Subcutaneous adipose tissue (tissue), 4 donors: ENCODE results near the gene RNF126. TPM values are rescaled to one million over a fixed set of nuclear protein-coding genes. Genes with fewer than 3 reads are reported as not detected.

Experiments used
- total RNA-seq, 4 donors: library from RNA; depleted of rRNA; stranded (reverse); fragments of >200 nt; gene quantifications; one replicate each; pipeline ENCODE4 v1.1.0, GENCODE V29; 2016
- TF ChIP-seq, protein P1 (sequence below): fragments of 450-650 bp; IDR thresholded peaks from one replicate; pipeline ENCODE4 v1.5.1; 2016; ENCODE audit warnings: low read depth, mild to moderate bottlenecking, control low read depth, antibody characterized with exemption, moderate library complexity

The RNF126 gene
- total RNA-seq, 4 donors from 2014 or later: 23.3 to 85.9 (median 31.1) TPM

DNA sequence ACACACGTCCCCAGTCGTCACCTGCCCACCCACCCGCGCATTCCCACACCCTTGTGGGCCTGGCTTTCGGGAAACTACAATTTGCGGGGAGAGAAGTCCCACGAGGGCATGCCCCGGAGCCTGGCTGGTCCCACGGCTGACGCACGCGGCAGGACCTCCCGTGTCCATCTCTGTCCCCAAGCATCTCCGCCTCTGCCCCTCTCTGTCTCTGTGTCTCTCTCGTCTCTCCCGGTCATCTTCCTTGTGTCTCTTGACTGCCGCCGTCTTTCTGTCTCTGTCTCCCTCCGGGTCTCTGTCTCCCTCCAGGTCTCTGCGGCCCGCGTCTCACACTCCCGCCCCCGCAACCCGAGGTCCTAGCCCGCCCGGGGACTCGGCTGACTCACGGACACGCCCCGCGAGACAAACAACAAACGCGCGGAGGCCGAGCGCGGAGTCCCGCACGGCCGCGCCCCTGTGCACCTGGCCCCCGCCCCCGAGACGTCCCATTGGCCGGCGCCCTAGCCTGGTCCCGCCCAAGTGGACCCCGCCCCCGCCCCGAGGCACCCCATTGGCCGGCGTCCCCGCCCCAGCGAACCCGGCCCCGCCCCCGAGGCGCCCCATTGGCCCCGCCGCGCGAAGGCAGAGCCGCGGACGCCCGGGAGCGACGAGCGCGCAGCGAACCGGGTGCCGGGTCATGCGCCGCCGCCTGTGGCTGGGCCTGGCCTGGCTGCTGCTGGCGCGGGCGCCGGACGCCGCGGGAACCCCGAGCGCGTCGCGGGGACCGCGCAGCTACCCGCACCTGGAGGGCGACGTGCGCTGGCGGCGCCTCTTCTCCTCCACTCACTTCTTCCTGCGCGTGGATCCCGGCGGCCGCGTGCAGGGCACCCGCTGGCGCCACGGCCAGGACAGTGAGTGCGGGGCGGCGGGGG is 23.5 kb downstream of the RNF126 start, which contains the start of gene FGF22:
TSS of gene FGF22 (plus strand) at position 627 of the 908 bp plus-strand sequence. CDS start at position 674, 47 bp downstream.
- TF ChIP-seq, protein P1, sequence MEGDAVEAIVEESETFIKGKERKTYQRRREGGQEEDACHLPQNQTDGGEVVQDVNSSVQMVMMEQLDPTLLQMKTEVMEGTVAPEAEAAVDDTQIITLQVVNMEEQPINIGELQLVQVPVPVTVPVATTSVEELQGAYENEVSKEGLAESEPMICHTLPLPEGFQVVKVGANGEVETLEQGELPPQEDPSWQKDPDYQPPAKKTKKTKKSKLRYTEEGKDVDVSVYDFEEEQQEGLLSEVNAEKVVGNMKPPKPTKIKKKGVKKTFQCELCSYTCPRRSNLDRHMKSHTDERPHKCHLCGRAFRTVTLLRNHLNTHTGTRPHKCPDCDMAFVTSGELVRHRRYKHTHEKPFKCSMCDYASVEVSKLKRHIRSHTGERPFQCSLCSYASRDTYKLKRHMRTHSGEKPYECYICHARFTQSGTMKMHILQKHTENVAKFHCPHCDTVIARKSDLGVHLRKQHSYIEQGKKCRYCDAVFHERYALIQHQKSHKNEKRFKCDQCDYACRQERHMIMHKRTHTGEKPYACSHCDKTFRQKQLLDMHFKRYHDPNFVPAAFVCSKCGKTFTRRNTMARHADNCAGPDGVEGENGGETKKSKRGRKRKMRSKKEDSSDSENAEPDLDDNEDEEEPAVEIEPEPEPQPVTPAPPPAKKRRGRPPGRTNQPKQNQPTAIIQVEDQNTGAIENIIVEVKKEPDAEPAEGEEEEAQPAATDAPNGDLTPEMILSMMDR: no peak

DNA sequence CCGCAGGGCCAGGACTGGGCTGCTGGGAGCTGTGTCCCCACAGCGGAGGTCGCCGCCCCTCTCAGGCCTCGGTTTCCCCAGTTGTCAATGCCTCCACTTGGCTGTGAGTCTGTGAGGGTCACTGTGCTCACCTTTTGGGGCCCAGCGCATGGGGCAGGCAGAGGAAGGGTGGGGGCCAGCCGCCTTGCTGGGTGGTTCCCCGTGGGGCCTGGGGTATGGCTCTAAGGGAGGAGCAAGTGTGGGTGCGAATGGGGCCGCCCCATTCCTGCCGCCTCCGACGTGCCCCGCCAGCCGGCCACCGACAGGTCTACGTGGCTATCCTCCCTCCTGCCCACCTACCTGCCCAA is 24.1 kb downstream of the RNF126 start:
- TF ChIP-seq, protein P1: no peak

DNA sequence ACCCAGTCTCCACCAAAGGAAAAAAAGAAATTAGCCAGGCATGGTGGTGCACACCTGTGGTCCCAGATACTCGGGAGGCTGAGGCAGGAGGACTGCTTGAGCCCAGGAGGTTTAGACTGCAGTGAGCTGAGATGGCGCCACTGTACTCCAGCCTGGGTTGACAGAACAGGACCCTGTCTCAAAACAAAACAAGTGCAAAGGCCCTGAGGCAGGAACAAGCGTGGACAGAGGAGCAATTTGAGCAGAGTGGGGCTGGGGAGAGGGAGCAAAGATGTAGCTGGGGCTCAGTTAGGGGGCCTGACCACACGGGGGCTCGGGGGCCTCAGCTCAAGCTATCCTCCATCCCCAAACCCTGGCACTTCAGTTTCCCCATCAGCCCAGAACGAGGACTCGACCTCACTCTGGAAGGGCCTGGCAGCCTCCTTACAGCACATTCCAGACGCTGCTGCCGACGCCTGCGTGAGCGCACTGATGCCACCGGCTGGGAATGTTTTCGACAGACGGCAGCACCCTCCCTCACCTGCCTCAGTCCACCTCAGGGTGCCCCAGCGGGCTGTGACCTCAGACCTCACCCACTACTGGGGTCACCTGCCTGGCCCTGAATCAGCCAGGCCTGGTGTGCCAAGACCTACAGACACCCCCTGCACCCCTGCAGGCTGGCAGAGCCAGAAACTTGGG is 27.9 kb downstream of the RNF126 start:
- TF ChIP-seq, protein P1: no peak

DNA sequence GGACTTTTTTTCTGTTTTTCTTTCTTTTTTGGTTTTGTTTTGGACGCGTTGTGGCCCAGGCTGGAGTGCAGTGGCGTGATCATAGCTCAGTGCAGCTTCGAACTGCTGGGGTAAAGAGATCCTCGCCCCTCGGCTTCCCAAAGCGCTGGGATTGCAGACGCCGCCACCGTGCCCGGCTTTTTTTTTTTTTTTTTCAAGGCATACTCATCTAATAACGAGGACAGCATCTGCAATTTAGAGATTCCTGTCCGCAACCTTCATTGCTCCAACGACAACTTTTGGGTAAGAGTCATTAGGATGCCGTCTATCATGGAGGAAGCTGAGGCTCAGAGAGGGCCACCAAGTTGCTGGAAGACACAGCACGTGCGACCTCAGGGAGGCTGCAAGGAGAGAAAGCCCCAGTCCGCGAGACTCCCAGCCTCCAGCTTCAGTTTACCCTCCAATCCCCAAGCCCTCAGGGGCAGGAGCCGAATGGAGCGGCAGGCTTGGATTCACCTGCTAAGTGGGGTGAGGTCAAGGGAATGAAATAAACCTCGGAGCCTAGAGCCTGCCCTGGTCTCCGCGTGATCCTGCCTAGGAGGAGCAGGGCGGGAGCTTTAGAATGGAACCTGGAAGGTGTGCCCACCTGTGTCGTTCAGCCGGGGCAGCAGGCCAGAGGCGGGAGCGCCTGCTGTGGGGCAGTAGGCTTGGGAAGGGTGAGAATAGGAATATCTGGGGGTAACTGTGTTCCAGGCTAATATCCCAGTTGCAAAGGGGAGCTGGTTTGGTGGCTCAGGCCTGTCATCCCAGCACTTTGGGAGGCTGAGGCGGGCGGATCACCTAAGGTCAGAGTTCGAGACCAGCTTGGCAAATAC is 29.0 kb downstream of the RNF126 start:
- TF ChIP-seq, protein P1: no peak

DNA sequence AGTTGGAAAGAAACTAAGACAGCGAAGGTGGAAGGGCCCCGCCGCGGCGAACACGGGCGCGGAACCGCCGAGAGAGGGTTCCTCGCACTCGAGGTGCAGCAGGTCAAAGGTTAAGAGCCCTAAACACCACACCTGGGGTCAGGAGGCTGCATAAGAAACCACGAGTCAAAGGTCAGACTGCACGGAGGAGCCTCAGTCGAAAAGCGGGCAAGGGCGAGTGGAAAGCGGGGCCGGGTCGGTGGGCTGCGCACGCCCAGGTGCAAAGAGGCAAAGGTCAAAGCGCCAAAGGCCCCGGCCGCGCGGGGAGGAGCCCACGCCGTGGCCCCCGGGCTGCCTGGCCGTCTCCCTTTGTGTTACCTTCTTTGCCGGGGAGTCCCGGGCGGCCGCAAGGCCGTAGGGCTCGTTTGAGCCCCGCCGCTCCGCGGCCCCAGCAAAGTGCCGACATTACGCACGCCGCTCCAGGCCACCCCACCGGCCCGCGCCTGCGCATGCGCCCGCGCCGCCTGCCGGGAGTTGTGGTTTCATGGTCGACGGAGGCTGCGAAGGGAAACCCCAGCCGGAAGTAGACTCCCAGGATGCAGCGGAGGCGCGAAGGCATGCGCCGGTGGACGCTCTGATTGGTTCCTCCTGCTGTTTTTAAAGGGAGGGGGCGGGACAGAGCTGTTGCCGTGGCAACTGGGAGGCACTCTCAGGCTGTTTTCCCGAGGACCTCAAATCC is 29.8 kb downstream of the RNF126 start, which contains the start of gene POLRMT:
TSS of gene POLRMT (minus strand) at position 470 of the 718 bp plus-strand sequence. CDS start at position 445, 25 bp downstream.
- TF ChIP-seq, protein P1: no peak

DNA sequence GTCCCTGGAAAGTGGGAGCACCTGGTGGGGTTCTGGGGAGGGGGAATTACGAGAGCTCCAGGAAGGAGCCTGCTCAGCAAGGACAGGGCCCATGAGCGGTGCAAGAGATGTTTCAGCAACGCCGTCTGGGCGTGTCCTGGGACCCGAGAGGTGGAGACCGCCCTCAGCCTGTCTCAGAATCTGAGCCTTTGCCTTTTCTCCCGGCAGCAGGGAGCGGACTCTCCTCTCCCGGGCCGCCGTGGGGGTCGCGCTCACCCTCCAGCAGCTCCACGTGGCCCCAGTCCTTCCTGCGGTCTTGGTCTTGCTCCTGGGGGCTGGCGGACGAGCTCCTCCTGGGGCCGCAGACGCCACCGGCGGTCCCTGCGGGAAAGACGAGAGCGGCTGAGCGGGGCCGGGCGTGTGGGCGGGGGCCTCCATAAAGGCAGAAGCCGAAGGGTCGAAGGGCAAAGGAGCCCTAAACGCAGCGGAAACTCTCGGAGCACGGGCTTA is 30.4 kb downstream of the RNF126 start:
- TF ChIP-seq, protein P1: no peak
